GM12872 (cell line): Measurements from ENCODE around the gene CHN2.

Experiments used
- CTCF ChIP-seq: IDR thresholded peaks from 3 replicates; pipeline ENCODE4 v1.5.1; 2011; ENCODE audit warnings: low read depth, mild to moderate bottlenecking, low read length, moderate library complexity; ENCODE audit not compliant: insufficient read depth

CHN2 gene

GRCh38 chr7:29249860-29250259 is 55.3 kb downstream of the CHN2 start:
- no peak for TF ChIP-seq CTCF

GRCh38 chr7:29253225-29253624 is 58.6 kb downstream of the CHN2 start:
- TF ChIP-seq CTCF, result no peak

- TF ChIP-seq CTCF, result no peak
These were observed 60.0 kb downstream of the CHN2 start for GRCh38 chr7:29254591-29254990.

GRCh38 chr7:29255199-29255878 is 60.8 kb downstream of the CHN2 start:
- TF ChIP-seq CTCF, result no peak

- TF ChIP-seq CTCF, result no peak
These were observed 61.5 kb downstream of the CHN2 start for GRCh38 chr7:29255906-29256692.

- no peak for TF ChIP-seq CTCF
These were observed 62.1 kb downstream of the CHN2 start for GRCh38 chr7:29256693-29257002.

GRCh38 chr7:29258951-29259350 is 64.4 kb downstream of the CHN2 start:
- TF ChIP-seq CTCF, result no peak
